B cell (primary cell): ENCODE measurements around the gene PRX. TPM values are rescaled to one million over a fixed set of nuclear protein-coding genes. Genes with fewer than 3 reads are reported as not detected.

Experiments used
- ATAC-seq: fragments of 200-7000 bp; cut with Tn5 transposase; one replicate; pipeline ENCODE4 v1.10.0; 2021; ENCODE audit warnings: low read depth, mild to moderate bottlenecking, moderate number of reproducible peaks, moderate library complexity
- CTCF ChIA-PET: fragments of 350-600 bp; sonication (Branson Sonifier 250); formaldehyde crosslinking; loops from one replicate; lab custom pipeline; 2021; ENCODE audit warnings: antibody characterized with exemption, inconsistent platforms; lab: Charles Lee
- POLR2A ChIA-PET: fragments of 350-600 bp; sonication (Branson Sonifier 250); formaldehyde crosslinking; loops from one replicate; lab custom pipeline; 2021; ENCODE audit warnings: antibody characterized with exemption; lab: Charles Lee
- DNase-seq: peaks from one replicate; pipeline ENCODE4 v3.0.0; 2013
- H2AFZ ChIP-seq: 2 replicates; pipeline ENCODE4 v1.6.1; 2012; ENCODE audit warnings: mild to moderate bottlenecking, low read depth, low read length; ENCODE audit not compliant: insufficient read depth, poor library complexity, severe bottlenecking
- H3K27ac ChIP-seq, 2 donors: 1 replicate in 1 of 2; 2 replicates in 1 of 2; pipeline ENCODE4 v1.5.1; 2012 to 2013; ENCODE audit warnings: low read length in 2 of 2, mild to moderate bottlenecking in 2 of 2, moderate library complexity in 1 of 2
- H3K27me3 ChIP-seq, 4 experiments: fragments of 200-600 bp in 1 of 4; sonication (generic) in 1 of 4; replicated peaks in 1 of 4; 1 replicate in 2 of 4; 2 replicates in 2 of 4; pipeline versions ENCODE4 v1.6.1 to v1.7.0; 2013 to 2016; ENCODE audit warnings: low read length in 3 of 4, mild to moderate bottlenecking in 2 of 4, mixed read lengths in 1 of 4, moderate library complexity in 1 of 4; ENCODE audit not compliant: insufficient read depth in 4 of 4, control insufficient read depth in 3 of 4; ENCODE audit errors: control extremely low read depth in 1 of 4
- H3K36me3 ChIP-seq, 2 experiments: replicated peaks in 1 of 2; 1 replicate in 1 of 2; 2 replicates in 1 of 2; pipeline versions ENCODE4 v1.6.1 to v1.7.1; 2013; ENCODE audit warnings: low read length in 1 of 2; ENCODE audit not compliant: insufficient read depth in 2 of 2, control insufficient read depth in 1 of 2; ENCODE audit errors: control extremely low read depth in 1 of 2, extremely low read depth in 1 of 2
- H3K4me1 ChIP-seq, 2 donors: fragments of 200-600 bp in 1 of 2; sonication (generic) in 1 of 2; 1 replicate in 1 of 2; 2 replicates in 1 of 2; pipeline versions ENCODE4 v1.5.1 to v1.6.1; 2013 to 2017; ENCODE audit warnings: low read length in 2 of 2; ENCODE audit not compliant: control insufficient read depth in 2 of 2, insufficient read depth in 2 of 2
- H3K4me2 ChIP-seq: replicated peaks from 2 replicates; pipeline ENCODE3; 2012; ENCODE audit warnings: mild to moderate bottlenecking, low read depth, low read length; ENCODE audit not compliant: poor library complexity, severe bottlenecking
- H3K4me3 ChIP-seq, 5 experiments: fragments of 200-600 bp in 1 of 5; sonication (generic) in 1 of 5; 1 replicate in 3 of 5; 2 replicates in 2 of 5; pipeline versions ENCODE4 v1.5.1 to v1.7.0; 2011 to 2016; ENCODE audit warnings: low read length in 4 of 5, mild to moderate bottlenecking in 4 of 5, low read depth in 2 of 5, control low read depth in 1 of 5, moderate library complexity in 1 of 5; ENCODE audit not compliant: insufficient read depth in 1 of 5; ENCODE audit errors: control extremely low read depth in 1 of 5, extremely low read depth in 1 of 5
- H3K79me2 ChIP-seq: fragments of 200-600 bp; sonication (generic); one replicate; pipeline ENCODE4 v1.6.0; 2016; ENCODE audit warnings: low read length; ENCODE audit not compliant: control insufficient read depth, insufficient read depth
- H3K9ac ChIP-seq: fragments of 200-600 bp; sonication (generic); 2 replicates; pipeline ENCODE4 v1.6.1; 2017; ENCODE audit warnings: mild to moderate bottlenecking, low read length, moderate library complexity
- H3K9me3 ChIP-seq, 3 donors: one replicate each; pipeline versions ENCODE4 v1.6.1 to v1.7.1; 2013; ENCODE audit warnings: low read length in 2 of 3; ENCODE audit not compliant: control insufficient read depth in 2 of 3, insufficient read depth in 1 of 3; ENCODE audit errors: control extremely low read depth in 1 of 3
- H4K20me1 ChIP-seq: 2 replicates; pipeline ENCODE4 v1.6.0; 2012; ENCODE audit warnings: mild to moderate bottlenecking, low read length; ENCODE audit not compliant: insufficient read depth, control insufficient read depth, poor library complexity, severe bottlenecking
- H3K27ac Mint-ChIP-seq: one replicate; pipeline ENCODE4 v1.8.0; 2021; ENCODE audit warnings: mixed read lengths
- H3K27me3 Mint-ChIP-seq: one replicate; pipeline ENCODE4 v1.8.0; 2021; ENCODE audit warnings: mixed read lengths
- H3K4me1 Mint-ChIP-seq: one replicate; pipeline ENCODE4 v1.8.0; 2021; ENCODE audit warnings: mixed read lengths
- H3K4me3 Mint-ChIP-seq: one replicate; pipeline ENCODE4 v1.8.0; 2021; ENCODE audit warnings: mixed read lengths
- H3K9me3 Mint-ChIP-seq: one replicate; pipeline ENCODE4 v1.8.0; 2022; ENCODE audit warnings: mixed read lengths; ENCODE audit not compliant: insufficient read depth
- EZH2 ChIP-seq: IDR thresholded peaks from 2 replicates; pipeline ENCODE4 v1.6.1; 2012; ENCODE audit warnings: borderline replicate concordance, low read depth, mild to moderate bottlenecking, moderate library complexity, low read length; ENCODE audit not compliant: insufficient read depth, poor library complexity, severe bottlenecking
- WGBS: methylation state at CpG from one replicate; pipeline ENCODE4 v1.1.5; 2013; ENCODE audit warnings: missing lambda C conversion rate; ENCODE audit not compliant: insufficient coverage; 5-methylcytosine and 5-hydroxymethylcytosine counted together
- intact Hi-C: fragments of 100-400 bp; cut with micrococcal nuclease; formaldehyde crosslinking; loops from one replicate; pipeline ENCODE4 v1.10.0; 2022
- polyA plus RNA-seq: library from polyadenylated mRNA; depleted of rRNA; stranded (reverse); fragments of >200 nt; gene quantifications from 2 replicates; pipeline ENCODE4 v1.2.3, GENCODE V29; 2012
- total RNA-seq, 2 donors: library from RNA; stranded (reverse); fragments of 120-200 nt in 1 of 2; gene quantifications; 1 replicate in 1 of 2; 2 replicates in 1 of 2; pipeline versions ENCODE4 v1.2.3 to v1.2.4, GENCODE V29; 2013 to 2022
- TF ChIP-seq, protein P1 (sequence below): fragments of 200-600 bp; IDR thresholded peaks from one replicate; pipeline ENCODE4 v1.8.0; 2022; ENCODE audit warnings: antibody characterized with exemption, mild to moderate bottlenecking

The PRX gene
- total and polyA plus RNA-seq, 2 donors (not counting 1 experiment from before 2014, with no cell fraction given) = 1.1 to 2.5 TPM

DNA sequence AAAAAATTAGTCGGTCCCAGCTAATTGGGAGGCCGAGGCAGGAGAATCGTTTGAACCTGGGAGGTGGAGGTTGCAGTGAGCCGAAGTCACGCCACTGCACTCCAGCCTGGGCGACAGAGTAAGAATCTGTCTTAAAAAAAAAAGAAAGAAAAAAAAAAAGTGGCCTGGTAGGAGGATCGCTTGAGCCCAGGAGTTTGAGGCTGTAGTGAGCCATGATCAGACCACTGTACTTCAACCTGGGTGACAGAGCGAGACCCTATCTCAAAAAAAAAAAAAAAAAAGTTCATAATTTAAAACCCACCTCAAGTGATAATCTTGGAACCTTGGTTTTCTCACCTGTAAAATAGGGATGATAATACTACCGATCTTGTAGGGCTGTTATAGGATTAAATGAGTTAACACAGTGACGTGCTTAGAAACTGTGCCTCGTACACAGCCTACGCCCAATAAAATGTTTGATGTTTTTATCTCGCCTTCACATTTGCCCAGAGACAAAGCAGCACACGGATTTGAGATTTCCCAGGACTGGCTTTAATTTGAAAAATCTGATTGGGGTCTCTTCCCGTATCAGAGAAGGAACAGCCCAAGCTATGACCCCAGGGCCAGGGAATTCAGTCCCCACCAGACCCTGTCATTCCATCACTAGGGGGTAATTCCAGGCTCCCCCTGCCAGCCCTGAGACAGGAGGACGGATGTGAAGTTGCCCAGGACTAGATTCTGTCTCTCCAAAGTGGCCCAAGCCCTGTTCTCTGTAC is 9.0 kb upstream of the PRX start:
- CTCF ChIA-PET = interaction anchor here (1.3 to 9.5 kb wide), 6 partner anchors 13 to 117 kb away, joined by 4 to 87 read pairs (median 14); partner anchors contain the start of genes BLVRB, SERTAD3 and SPTBN4
- DNase-seq (no peak), ATAC-seq (no peak)
- H3K27me3 ChIP-seq = no peaks in the 10 kb centered on the region
- WGBS = 96% methylated on average over 10 of the region's 16 CpGs
- Mint-ChIP-seq H3K27me3 (no peaks in the 10 kb centered on the region), H3K4me1 (peaks cover 31% of the 10 kb centered on the region), H3K4me3 (peak overlapping the region; percentile 46), H3K27ac (no peak overlapping the region), H3K9me3 (no peaks in the 10 kb centered on the region)
- H3K4me1 ChIP-seq = peaks cover 16 to 31% of the 10 kb centered on the region in 2 donors
- peaks cover 26% of the 10 kb centered on the region for H3K79me2 ChIP-seq
- peaks cover 0 to 9% of the 10 kb centered on the region in 2 experiments for H3K36me3 ChIP-seq
- no peaks in the 10 kb centered on the region for H3K9me3 ChIP-seq
- intact Hi-C loops = loop anchor here (1.0 to 2.0 kb wide), 6 partner anchors 11 to 149 kb away; partner anchors contain the start of genes BLVRB and SERTAD3
- no peak overlapping the region for H3K4me3 ChIP-seq
- no peak overlapping the region for H2AFZ ChIP-seq
- H4K20me1 ChIP-seq = no peaks in the 10 kb centered on the region
- H3K4me2 ChIP-seq = peak overlapping the region; percentile 95
- POLR2A ChIA-PET = interaction anchor here (0.7 to 2.3 kb wide), 6 partner anchors 9 to 322 kb away, joined by 3 to 32 read pairs (median 4); partner anchors contain the start of gene SERTAD3
- H3K9ac ChIP-seq = no peak overlapping the region
- peak overlapping the region; percentile 81 to 88 for H3K27ac ChIP-seq
- TF ChIP-seq, protein P1, sequence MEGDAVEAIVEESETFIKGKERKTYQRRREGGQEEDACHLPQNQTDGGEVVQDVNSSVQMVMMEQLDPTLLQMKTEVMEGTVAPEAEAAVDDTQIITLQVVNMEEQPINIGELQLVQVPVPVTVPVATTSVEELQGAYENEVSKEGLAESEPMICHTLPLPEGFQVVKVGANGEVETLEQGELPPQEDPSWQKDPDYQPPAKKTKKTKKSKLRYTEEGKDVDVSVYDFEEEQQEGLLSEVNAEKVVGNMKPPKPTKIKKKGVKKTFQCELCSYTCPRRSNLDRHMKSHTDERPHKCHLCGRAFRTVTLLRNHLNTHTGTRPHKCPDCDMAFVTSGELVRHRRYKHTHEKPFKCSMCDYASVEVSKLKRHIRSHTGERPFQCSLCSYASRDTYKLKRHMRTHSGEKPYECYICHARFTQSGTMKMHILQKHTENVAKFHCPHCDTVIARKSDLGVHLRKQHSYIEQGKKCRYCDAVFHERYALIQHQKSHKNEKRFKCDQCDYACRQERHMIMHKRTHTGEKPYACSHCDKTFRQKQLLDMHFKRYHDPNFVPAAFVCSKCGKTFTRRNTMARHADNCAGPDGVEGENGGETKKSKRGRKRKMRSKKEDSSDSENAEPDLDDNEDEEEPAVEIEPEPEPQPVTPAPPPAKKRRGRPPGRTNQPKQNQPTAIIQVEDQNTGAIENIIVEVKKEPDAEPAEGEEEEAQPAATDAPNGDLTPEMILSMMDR = no peak
- TF ChIP-seq EZH2 = no peak
